HL-60/S4 treated with retinoic acid at 250 ng/mL for 4 days and 3 days (cell line): Measurements from ENCODE around the gene ASB3.
"Not testable (repeated sequence)": the region's sequence is repeated elsewhere in the genome, so short reads cannot be mapped to it uniquely, and the experiment has no call there.

Experiments used
- in situ Hi-C: fragments of 300-500 bp; cut with MboI; formaldehyde crosslinking; loops from 2 replicates; pipeline ENCODE4 v1.7.0; 2022; ENCODE audit warnings: low sequenced_read_pairs

The ASB3 gene

GRCh38 chr2:53744395-53745065 lies 42.2 kb downstream of the ASB3 start:
- in situ Hi-C loops = no loop called here

GRCh38 chr2:53740170-53740569 lies 46.6 kb downstream of the ASB3 start:
- in situ Hi-C loops = no loop called here

GRCh38 chr2:53739032-53739431 lies 47.7 kb downstream of the ASB3 start:
- in situ Hi-C loops = no loop called here

GRCh38 chr2:53737091-53737490 lies 49.7 kb downstream of the ASB3 start:
- in situ Hi-C loops = no loop called here

GRCh38 chr2:53729143-53729762 lies 57.5 kb downstream of the ASB3 start:
- in situ Hi-C loops = no loop called here

GRCh38 chr2:53727921-53728320 lies 58.8 kb downstream of the ASB3 start:
- in situ Hi-C loops = no loop called here

GRCh38 chr2:53725662-53726061 lies 61.1 kb downstream of the ASB3 start:
- in situ Hi-C loops = no loop called here

- in situ Hi-C loops = no loop called here
Measured at GRCh38 chr2:53724536-53724935, 62.2 kb downstream of the ASB3 start.

GRCh38 chr2:53720944-53721343 lies 65.8 kb downstream of the ASB3 start:
- in situ Hi-C loops = not testable (repeated sequence)

- in situ Hi-C loops = no loop called here
Measured at GRCh38 chr2:53715568-53715967, 71.2 kb downstream of the ASB3 start.

GRCh38 chr2:53711271-53711780 lies 75.4 kb downstream of the ASB3 start:
- in situ Hi-C loops = no loop called here

- in situ Hi-C loops = no loop called here
Measured at GRCh38 chr2:53708988-53709387, 77.8 kb downstream of the ASB3 start.

- in situ Hi-C loops = no loop called here
Measured at GRCh38 chr2:53701221-53701620, 85.5 kb downstream of the ASB3 start.

- in situ Hi-C loops = no loop called here
Measured at GRCh38 chr2:53697686-53698085, 89.1 kb downstream of the ASB3 start.

- in situ Hi-C loops = no loop called here
Measured at GRCh38 chr2:53697092-53697491, 89.7 kb downstream of the ASB3 start.

GRCh38 chr2:53695575-53695974 lies 91.2 kb downstream of the ASB3 start:
- in situ Hi-C loops = no loop called here

GRCh38 chr2:53694096-53694771 lies 92.5 kb downstream of the ASB3 start:
- in situ Hi-C loops = no loop called here

- in situ Hi-C loops = no loop called here
Measured at GRCh38 chr2:53690876-53691275, 95.9 kb downstream of the ASB3 start.

- in situ Hi-C loops = no loop called here
Measured at GRCh38 chr2:53672881-53673522, 113.8 kb downstream of the ASB3 start.

- in situ Hi-C loops = no loop called here
Measured at GRCh38 chr2:53670331-53670730, 116.4 kb downstream of the ASB3 start.

GRCh38 chr2:53668624-53669026 lies 118.1 kb downstream of the ASB3 start:
- in situ Hi-C loops = no loop called here

- in situ Hi-C loops = not testable (repeated sequence)
Measured at GRCh38 chr2:53667130-53667529, 119.6 kb downstream of the ASB3 start.
